DLD1 (cell line): ENCODE results near the gene SERINC2.
"Not testable (repeated sequence)": the region's sequence is repeated elsewhere in the genome, so short reads cannot be mapped to it uniquely, and the experiment has no call there.

Source experiments
- in situ Hi-C: cut with HindIII; loops from 2 replicates; pipeline ENCODE4 v1.10.0; 2017; ENCODE audit warnings: low sequenced_read_pairs

SERINC2 gene

GRCh38 chr1:31412205-31412604 is 808 bp upstream of the SERINC2 start:
- in situ Hi-C loops: no loop called here

GRCh38 chr1:31413405-31414001 is 490 bp downstream of the SERINC2 start:
- in situ Hi-C loops: no loop called here

DNA sequence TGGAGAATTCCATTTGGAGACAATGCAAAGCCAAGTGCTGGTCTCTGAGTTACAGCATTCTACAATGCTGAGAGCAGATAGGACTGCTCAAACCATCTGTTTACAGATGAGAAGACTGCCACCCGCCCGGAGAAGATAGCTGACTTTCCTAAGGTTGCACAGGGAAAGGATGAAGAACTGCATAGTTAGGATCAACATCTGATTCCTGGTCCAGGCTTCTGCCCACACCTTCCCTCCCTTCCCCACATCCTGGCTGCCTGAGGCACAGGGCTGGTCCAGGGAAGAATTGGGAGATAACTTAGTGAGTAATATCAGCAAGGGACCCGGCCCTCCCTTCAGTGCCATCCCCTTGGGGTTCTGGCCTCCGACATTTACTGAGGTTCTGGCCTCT is 2.0 kb downstream of the SERINC2 start:
- in situ Hi-C loops: no loop called here

DNA sequence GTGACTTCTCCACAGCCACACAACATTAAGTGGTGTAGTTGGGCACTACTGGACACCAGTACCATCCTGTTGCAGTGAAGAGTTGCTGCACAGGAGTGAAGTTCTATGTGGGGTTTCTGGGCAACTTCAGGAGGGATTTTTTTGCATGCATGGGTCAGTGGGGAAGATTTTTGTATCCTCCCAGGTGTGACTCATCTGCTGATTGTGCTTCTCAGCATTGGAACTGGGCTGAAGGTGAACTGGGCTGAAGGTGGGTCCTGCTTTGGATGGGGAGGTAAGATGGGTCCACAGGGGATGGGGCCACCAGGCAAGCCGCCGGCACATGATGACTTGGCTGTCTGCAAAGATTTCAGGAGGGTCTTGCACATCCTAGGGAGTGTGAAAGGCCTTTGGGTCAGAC is 2.6 kb downstream of the SERINC2 start:
- in situ Hi-C loops: no loop called here

DNA sequence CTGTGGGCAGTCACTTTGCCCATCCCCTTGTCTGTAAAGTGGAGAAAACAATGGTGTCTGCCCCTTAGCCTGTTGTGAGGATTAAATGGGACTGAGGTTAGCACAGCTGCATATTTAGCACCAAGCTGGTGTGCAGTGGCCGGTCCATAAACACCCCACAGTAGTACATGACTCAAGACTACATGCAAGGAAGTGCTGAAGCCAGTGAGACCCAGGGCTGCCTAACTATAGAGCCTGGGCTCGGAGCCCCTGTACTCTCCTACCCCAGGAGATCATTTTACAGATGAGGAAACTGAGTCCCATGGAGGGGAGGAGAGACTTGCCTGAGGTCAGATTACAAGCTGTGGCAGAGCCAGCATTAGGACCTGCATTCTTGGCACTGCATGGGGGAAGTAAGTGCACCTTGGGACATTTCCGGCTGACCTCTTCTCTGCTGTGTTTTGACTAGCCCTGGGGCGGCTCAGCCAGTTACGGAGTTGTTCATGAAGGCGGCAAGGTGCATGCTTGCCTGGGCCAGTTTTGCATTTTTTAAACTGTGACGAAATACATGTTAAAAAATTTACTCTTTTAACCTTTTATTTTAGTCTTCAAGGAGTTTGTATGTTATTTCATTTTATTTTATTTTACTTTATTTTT is 3.2 kb downstream of the SERINC2 start:
- in situ Hi-C loops: no loop called here

DNA sequence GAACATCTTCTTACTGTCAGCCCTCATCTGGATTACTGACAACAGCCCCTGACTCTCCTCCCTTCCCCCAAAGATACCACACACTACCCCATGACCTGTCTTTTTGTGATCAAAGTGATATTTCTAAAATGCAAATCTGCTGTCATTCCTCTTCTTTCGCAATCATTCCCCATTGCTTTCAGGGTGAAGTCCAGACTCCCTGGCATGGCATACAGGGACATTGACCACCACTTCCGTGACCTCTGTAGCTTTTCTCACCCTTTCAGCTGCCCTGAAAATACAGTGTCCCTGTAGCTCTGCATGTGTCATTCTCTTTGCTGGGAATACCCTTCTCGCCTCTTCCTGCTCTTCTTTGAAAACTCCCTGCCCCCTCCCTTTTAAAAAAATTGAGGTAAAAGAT is 4.1 kb downstream of the SERINC2 start:
- in situ Hi-C loops: no loop called here

GRCh38 chr1:31418626-31419323 is 5.8 kb downstream of the SERINC2 start:
- in situ Hi-C loops: no loop called here

DNA sequence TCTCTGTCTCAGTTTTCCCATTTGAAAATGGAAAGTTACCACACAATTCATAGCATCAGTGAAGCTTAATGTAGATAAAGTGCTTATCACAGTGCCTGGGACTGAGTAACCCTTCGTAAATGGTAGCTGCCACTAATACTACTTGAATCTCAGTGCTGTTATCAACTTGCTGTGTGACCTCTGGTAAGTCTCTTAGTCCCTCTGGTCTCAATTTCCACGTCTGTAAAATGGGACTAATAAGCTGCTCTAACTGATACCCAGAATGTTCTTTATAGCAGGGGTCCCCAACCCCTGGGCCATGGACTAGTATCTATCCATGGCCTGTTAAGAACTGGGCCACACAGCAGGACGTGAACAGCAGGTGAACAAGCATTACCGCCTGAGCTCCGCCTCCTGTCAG is 7.7 kb downstream of the SERINC2 start:
- in situ Hi-C loops: no loop called here

- in situ Hi-C loops: no loop called here
These were observed 8.5 kb downstream of the SERINC2 start for GRCh38 chr1:31421371-31422040.

- in situ Hi-C loops: no loop called here
These were observed 9.7 kb downstream of the SERINC2 start for GRCh38 chr1:31422505-31423319.

- in situ Hi-C loops: no loop called here
These were observed 10.5 kb downstream of the SERINC2 start for GRCh38 chr1:31423418-31423947.

DNA sequence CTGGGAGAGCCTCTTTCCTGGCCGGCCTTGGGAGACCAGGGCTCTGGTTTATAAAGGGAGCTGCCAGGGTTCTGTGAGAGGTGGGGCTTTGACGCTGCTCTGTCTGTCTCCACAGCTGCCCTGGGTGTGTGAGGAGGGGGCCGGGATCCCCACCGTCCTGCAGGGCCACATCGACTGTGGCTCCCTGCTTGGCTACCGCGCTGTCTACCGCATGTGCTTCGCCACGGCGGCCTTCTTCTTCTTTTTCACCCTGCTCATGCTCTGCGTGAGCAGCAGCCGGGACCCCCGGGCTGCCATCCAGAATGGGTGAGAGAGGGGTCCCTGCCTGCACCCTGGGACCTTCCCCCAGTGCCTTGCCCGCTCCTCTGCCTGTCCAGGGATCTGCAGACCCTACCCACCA is 11.6 kb downstream of the SERINC2 start:
- in situ Hi-C loops: no loop called here

GRCh38 chr1:31425301-31426081 is 12.5 kb downstream of the SERINC2 start:
- in situ Hi-C loops: no loop called here

DNA sequence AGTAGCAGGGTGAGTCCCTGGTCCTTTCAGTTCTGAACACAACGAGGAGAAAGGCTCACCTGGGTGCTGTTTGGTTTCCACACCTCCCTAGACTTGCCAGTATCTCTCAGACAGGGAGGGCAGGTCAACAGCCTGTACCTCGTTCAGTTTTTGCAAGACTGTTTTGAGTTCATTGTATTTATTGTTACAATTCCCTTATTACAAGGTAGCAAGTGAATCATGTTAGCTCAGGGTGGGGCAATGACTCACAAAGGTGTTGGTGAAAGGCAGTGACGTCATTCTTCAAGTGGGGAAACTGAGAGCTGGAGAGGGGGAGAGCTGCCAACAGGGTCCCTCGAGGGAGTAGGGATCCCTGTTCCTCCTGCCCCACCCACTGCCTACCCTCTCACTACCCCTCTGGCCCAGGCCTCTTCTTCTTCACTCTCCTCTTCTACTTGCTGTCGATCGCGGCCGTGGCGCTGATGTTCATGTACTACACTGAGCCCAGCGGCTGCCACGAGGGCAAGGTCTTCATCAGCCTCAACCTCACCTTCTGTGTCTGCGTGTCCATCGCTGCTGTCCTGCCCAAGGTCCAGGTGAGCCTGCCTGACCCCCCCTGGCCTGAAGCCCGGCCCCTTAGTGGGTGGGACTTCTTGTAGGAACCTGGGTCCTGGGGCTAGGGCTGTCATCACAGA is 13.4 kb downstream of the SERINC2 start:
- in situ Hi-C loops: no loop called here

DNA sequence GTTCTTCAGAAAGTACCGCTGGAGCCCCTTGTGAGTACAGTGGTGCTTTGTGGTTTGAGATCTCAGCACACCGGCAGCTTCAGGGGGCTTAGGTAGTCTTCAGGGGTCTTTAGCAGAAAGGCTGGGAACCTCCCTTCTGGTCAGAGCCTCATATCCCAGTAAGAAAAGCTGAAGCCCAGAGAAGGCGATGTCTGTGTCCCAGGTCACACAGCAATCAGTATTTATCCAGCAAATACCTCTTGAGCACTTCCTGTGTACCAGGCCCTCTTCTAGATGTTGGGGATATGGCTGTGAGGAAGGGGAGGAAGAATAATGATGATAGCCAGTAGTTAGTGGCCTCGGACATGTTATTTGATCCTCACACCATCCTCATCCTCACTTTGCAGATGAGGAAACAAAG is 14.3 kb downstream of the SERINC2 start:
- in situ Hi-C loops: no loop called here

- in situ Hi-C loops: no loop called here
These were observed 15.6 kb downstream of the SERINC2 start for GRCh38 chr1:31428436-31429221.

- in situ Hi-C loops: no loop called here
These were observed 16.6 kb downstream of the SERINC2 start for GRCh38 chr1:31429583-31429982.

DNA sequence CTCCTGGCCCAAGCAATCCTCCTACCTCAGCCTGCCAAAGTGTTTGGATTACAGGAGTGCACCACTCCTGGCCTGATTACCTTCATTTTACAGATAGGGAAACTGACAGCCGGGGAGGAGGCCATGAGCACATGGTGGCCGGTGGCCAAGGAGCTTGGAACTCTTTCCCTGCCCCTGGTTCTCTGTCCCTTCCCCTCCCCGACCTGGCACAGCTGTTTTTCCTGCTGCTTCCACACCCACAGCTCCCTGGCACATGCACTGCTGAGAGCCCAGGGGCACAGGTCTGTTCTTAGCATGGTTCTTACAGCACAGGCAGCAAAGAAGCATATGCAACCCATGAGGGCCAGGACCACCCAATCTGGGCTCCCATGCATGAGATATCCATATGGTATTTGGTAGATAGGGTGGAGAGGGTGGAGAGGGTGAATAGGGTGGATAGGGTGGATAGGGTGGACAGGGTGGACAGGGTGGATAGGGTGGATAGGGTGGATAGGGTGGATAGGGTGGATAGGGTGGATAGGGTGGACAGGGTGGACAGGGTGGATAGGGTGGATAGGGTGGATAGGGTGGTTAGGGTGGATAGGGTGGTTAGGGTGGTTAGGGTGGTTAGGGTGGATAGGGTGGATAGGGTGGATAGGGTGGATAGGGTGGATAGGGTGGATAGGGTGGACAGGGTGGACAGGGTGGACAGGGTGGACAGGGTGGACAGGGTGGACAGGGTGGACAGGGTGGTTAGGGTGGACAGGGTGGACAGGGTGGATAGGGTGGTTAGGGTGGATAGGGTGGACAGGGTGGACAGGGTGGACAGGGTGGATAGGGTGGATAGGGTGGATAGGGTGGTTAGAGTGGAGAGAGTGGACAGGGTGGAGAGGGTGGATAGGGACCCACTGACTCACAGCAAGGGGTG is 18.6 kb downstream of the SERINC2 start:
- in situ Hi-C loops: not testable (repeated sequence)
